HG03159 (cell line): ENCODE measurements around the gene AUTS2.

Experiments used
- ATAC-seq: cut with Tn5 transposase; IDR thresholded peaks from one replicate; pipeline ENCODE4 v1.9.1; 2021; ENCODE audit warnings: mild to moderate bottlenecking, moderate library complexity; ENCODE audit not compliant: unreplicated experiment

The AUTS2 gene

GRCh38 chr7:70498232-70498992, 900.1 kb downstream of the AUTS2 start:
- no peak for ATAC-seq

GRCh38 chr7:70500261-70500660, 902.0 kb downstream of the AUTS2 start:
- ATAC-seq, result no peak

- ATAC-seq, result no peak
Measured at GRCh38 chr7:70502117-70502863, 904.0 kb downstream of the AUTS2 start.

GRCh38 chr7:70504254-70504653, 906.0 kb downstream of the AUTS2 start:
- ATAC-seq, result no peak

- ATAC-seq, result no peak
Measured at GRCh38 chr7:70505468-70505867, 907.2 kb downstream of the AUTS2 start.

GRCh38 chr7:70505886-70506285, 907.6 kb downstream of the AUTS2 start:
- no peak for ATAC-seq

GRCh38 chr7:70506434-70506833, 908.2 kb downstream of the AUTS2 start:
- no peak for ATAC-seq

- ATAC-seq, result no peak
Measured at GRCh38 chr7:70512144-70512543, 913.9 kb downstream of the AUTS2 start.

GRCh38 chr7:70512761-70513160, 914.5 kb downstream of the AUTS2 start:
- no peak for ATAC-seq

GRCh38 chr7:70520611-70521010, 922.3 kb downstream of the AUTS2 start:
- no peak for ATAC-seq

- no peak for ATAC-seq
Measured at GRCh38 chr7:70523249-70523988, 925.1 kb downstream of the AUTS2 start.

- no peak for ATAC-seq
Measured at GRCh38 chr7:70523989-70524351, 925.7 kb downstream of the AUTS2 start.

GRCh38 chr7:70525991-70526390, 927.7 kb downstream of the AUTS2 start:
- ATAC-seq, result no peak

- no peak for ATAC-seq
Measured at GRCh38 chr7:70527520-70528115, 929.3 kb downstream of the AUTS2 start.

- no peak for ATAC-seq
Measured at GRCh38 chr7:70529436-70529835, 931.2 kb downstream of the AUTS2 start.

GRCh38 chr7:70529914-70530585, 931.8 kb downstream of the AUTS2 start:
- no peak for ATAC-seq

- no peak for ATAC-seq
Measured at GRCh38 chr7:70533614-70534013, 935.3 kb downstream of the AUTS2 start.

- no peak for ATAC-seq
Measured at GRCh38 chr7:70539205-70539604, 940.9 kb downstream of the AUTS2 start.

- no peak for ATAC-seq
Measured at GRCh38 chr7:70539617-70540016, 941.3 kb downstream of the AUTS2 start.

GRCh38 chr7:70540641-70541040, 942.4 kb downstream of the AUTS2 start:
- no peak for ATAC-seq
